ENCODE results near the gene TADA2B.

DNA sequence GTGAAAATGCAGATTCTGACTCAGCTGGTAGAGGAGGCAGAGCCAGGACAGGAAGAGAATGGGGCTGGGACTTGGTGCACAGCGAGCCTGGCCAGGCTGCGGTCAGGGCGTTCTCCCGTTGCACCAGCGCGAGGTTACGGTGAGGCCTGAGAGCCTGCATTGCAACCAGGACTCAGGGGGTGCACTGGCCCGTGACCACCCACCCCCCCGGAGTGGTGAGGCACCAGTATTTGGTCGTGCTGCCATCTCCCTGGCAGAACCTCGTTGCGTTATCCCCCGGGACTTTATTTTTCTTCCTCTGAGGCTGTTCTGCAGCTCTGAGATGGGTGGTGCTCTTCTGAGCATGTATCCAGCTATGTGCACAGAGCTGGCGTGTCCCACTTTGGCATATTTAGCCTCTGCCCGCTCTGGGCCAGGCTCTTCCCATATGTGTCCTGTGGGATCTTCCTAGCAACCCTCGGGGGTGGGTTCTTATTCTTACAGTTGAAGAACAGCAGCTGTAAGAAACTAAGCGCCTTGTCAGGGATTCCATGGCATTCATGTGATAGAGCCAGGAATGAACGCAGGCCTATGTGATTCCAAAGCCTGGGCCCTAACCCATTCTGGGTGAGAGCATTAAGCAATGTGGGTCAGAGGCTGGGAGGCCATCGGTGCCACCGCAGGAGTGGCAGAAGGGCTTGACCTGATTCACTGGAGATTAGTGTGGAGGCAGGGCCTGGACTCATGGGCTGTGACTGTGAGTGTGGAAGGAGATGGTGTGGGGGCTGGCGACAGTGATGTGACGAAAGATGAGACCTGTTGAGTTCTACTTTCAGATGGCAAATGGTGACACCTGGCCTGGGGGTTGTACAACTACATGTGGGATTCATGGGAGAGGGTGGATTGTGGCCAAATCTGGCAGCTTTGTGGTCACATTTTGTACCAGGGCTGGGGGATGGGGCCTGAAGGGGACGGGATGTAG is 3.1 kb downstream of the TADA2B start:
- TF ChIP-seq EP300 (IDR thresholded peaks at IDR 0.05), result no peak
- TF ChIP-seq, protein P1, sequence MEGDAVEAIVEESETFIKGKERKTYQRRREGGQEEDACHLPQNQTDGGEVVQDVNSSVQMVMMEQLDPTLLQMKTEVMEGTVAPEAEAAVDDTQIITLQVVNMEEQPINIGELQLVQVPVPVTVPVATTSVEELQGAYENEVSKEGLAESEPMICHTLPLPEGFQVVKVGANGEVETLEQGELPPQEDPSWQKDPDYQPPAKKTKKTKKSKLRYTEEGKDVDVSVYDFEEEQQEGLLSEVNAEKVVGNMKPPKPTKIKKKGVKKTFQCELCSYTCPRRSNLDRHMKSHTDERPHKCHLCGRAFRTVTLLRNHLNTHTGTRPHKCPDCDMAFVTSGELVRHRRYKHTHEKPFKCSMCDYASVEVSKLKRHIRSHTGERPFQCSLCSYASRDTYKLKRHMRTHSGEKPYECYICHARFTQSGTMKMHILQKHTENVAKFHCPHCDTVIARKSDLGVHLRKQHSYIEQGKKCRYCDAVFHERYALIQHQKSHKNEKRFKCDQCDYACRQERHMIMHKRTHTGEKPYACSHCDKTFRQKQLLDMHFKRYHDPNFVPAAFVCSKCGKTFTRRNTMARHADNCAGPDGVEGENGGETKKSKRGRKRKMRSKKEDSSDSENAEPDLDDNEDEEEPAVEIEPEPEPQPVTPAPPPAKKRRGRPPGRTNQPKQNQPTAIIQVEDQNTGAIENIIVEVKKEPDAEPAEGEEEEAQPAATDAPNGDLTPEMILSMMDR (IDR thresholded peaks at IDR 0.05), result no peak
